Measurements from ENCODE around the gene SP140L. TPM values are rescaled to one million over a fixed set of nuclear protein-coding genes. Genes with fewer than 3 reads are reported as not detected.

SP140L gene
- total and polyA plus RNA-seq, 2 experiments from 2014 or later, result 8.0 to 11.5 TPM

GRCh38 chr2:230449901-230450467 is 123.0 kb downstream of the SP140L start:
- Histone ChIP-seq H3K36me3 (ENCODE audit: low read depth) (peaks cover 72% of the 10 kb centered on the region), H3K4me2 (ENCODE audit: unreplicated experiment) (no peak overlapping the region), H4K20me1 (ENCODE audit: insufficient read depth) (no peaks in the 10 kb centered on the region; the same call in 1 of the 2 replicates), H3K9me2 (ENCODE audit: insufficient read depth) (no peaks in the 10 kb centered on the region), H3K9ac (no peak overlapping the region), H3K4me1 (ENCODE audit: insufficient read depth) (no peaks in the 10 kb centered on the region), H3K27me3 (replicated peaks; ENCODE audit: insufficient read depth) (no peaks in the 10 kb centered on the region), H3K27ac (no peak overlapping the region), H3K9me3 (ENCODE audit: low read depth) (no peaks in the 10 kb centered on the region), H3F3A (ENCODE audit: insufficient read depth) (no peaks in the 10 kb centered on the region), H3K79me2 (ENCODE audit: insufficient read depth) (peaks cover 62% of the 10 kb centered on the region), H3K4me3 (no peak overlapping the region), H2AFZ (no peak overlapping the region)
- 97 to 98% methylated on average over 6 of the region's 6 CpGs for WGBS, 2 experiments (ENCODE audit: low coverage in 1 of 2, low lambda C conversion rate in 2 of 2, missing lambda C conversion rate in 2 of 2)
- TF ChIP-seq EZH2 (IDR thresholded peaks at IDR 0.05; ENCODE audit: insufficient read depth, poor library complexity, severe bottlenecking) (no peak), EZH2phosphoT487 (IDR thresholded peaks at IDR 0.05; ENCODE audit: insufficient read depth, low read depth) (no peak)
- DNase-seq, result no peak
- in situ Hi-C loops (cut with MboI), result no loop called here

GRCh38 chr2:230453006-230453405 is 126.0 kb downstream of the SP140L start:
- no peaks in the 10 kb centered on the region for H3K9me2 ChIP-seq (ENCODE audit: insufficient read depth)
- no peaks in the 10 kb centered on the region; the same call in 1 of the 2 replicates for H4K20me1 ChIP-seq (ENCODE audit: insufficient read depth)
- no peaks in the 10 kb centered on the region for H3K4me1 ChIP-seq (ENCODE audit: insufficient read depth)
- no peak for DNase-seq
- H3K4me2 ChIP-seq (ENCODE audit: unreplicated experiment), result no peak overlapping the region
- no peaks in the 10 kb centered on the region for H3K27me3 ChIP-seq (replicated peaks; ENCODE audit: insufficient read depth)
- no peak overlapping the region for H2AFZ ChIP-seq
- H3K79me2 ChIP-seq (ENCODE audit: insufficient read depth), result peaks cover 66% of the 10 kb centered on the region
- WGBS, 2 experiments (ENCODE audit: low coverage in 1 of 2, low lambda C conversion rate in 2 of 2, missing lambda C conversion rate in 2 of 2), result 98% methylated on average over 2 of the region's 2 CpGs
- in situ Hi-C loops (cut with MboI), result no loop called here
- no peaks in the 10 kb centered on the region for H3F3A ChIP-seq (ENCODE audit: insufficient read depth)
- no peaks in the 10 kb centered on the region for H3K9me3 ChIP-seq (ENCODE audit: low read depth)
- no peak overlapping the region for H3K9ac ChIP-seq
- no peak overlapping the region for H3K4me3 ChIP-seq
- H3K27ac ChIP-seq, result no peak overlapping the region
- TF ChIP-seq EZH2 (IDR thresholded peaks at IDR 0.05; ENCODE audit: insufficient read depth, poor library complexity, severe bottlenecking), result no peak
- TF ChIP-seq EZH2phosphoT487 (IDR thresholded peaks at IDR 0.05; ENCODE audit: insufficient read depth, low read depth), result no peak
- peaks cover 70% of the 10 kb centered on the region for H3K36me3 ChIP-seq (ENCODE audit: low read depth)

Other genes with a start within 250 kb of the SP140L start
- gene SP110, start 107.2 kb upstream of the SP140L start, total RNA-seq (2014; rRNA removed; shearing (Covaris generic)), result 11.6 and 24.3 TPM in 2 replicates
- 11.1 and 13.4 TPM in 2 replicates for gene SP110, start 107.2 kb upstream of the SP140L start, polyA plus RNA-seq (2016; fragmentation: Nextera tagmentation; extraction: Ambion mirVana)
- not detected in 2 replicates for gene SP140, start 101.5 kb upstream of the SP140L start, total RNA-seq (2014; rRNA removed; shearing (Covaris generic))
- 0.53 TPM in 1 of 2 replicates, not detected in the other for gene SP140, start 101.5 kb upstream of the SP140L start, polyA plus RNA-seq (2016; fragmentation: Nextera tagmentation; extraction: Ambion mirVana)
- 73.5 and 75.8 TPM in 2 replicates for gene SP100, start 89.0 kb downstream of the SP140L start, total RNA-seq (2014; rRNA removed; shearing (Covaris generic))
- 108 TPM in 2 replicates for gene SP100, start 89.0 kb downstream of the SP140L start, polyA plus RNA-seq (2016; fragmentation: Nextera tagmentation; extraction: Ambion mirVana)